C4-2B (cell line): ENCODE data around the gene PPP2R1B.

Experiments
- CTCF ChIP-seq: fragments of 450-650 bp; conservative IDR thresholded peaks from 2 replicates; pipeline ENCODE4 v1.5.1; 2017; ENCODE audit warnings: mild to moderate bottlenecking
- ZFX ChIP-seq: fragments of 450-650 bp; IDR thresholded peaks from 2 replicates; pipeline ENCODE4 v1.6.1; 2017

- TF ChIP-seq CTCF (no peak), ZFX (no peak)
These were observed 10.1 kb downstream of the PPP2R1B start for GRCh38 chr11:111756097-111756496.
